LNCaP clone FGC (cell line): ENCODE results near the gene DNAH11.

Source experiments
- DNase-seq: peaks from one replicate; pipeline ENCODE4 v3.0.0-alpha.2; 2011; ENCODE audit warnings: low read depth
- H3K4me3 ChIP-seq: 2 replicates; pipeline ENCODE4 v1.5.1; 2011; ENCODE audit warnings: mild to moderate bottlenecking, low read depth, low read length, control low read depth
- CTCF ChIP-seq: IDR thresholded peaks from 2 replicates; pipeline ENCODE4 v1.5.1; 2012; ENCODE audit warnings: mild to moderate bottlenecking; ENCODE audit not compliant: control insufficient read depth, insufficient read depth; ENCODE audit errors: extremely low read depth

Gene DNAH11

GRCh38 chr7:21603972-21604749 lies 61.3 kb downstream of the DNAH11 start:
- no peak overlapping the region for H3K4me3 ChIP-seq
- DNase-seq: no peak
- TF ChIP-seq CTCF: no peak

- no peak for TF ChIP-seq CTCF
- no peak for DNase-seq
Measured at GRCh38 chr7:21605008-21605585, 62.3 kb downstream of the DNAH11 start.

GRCh38 chr7:21608465-21608864 lies 65.6 kb downstream of the DNAH11 start:
- H3K4me3 ChIP-seq: no peak overlapping the region
- TF ChIP-seq CTCF: no peak
- no peak for DNase-seq

More at GRCh38 chr7:21605008-21605585, 62.3 kb downstream of the DNAH11 start:
- no peak overlapping the region for H3K4me3 ChIP-seq

GRCh38 chr7:21611129-21611528 lies 68.3 kb downstream of the DNAH11 start:
- no peak overlapping the region for H3K4me3 ChIP-seq
- no peak for TF ChIP-seq CTCF
- DNase-seq: no peak

- no peak for TF ChIP-seq CTCF
- no peak overlapping the region for H3K4me3 ChIP-seq
- DNase-seq: no peak
Measured at GRCh38 chr7:21616091-21616490, 73.3 kb downstream of the DNAH11 start.

GRCh38 chr7:21616796-21617436 lies 74.1 kb downstream of the DNAH11 start:
- no peak for DNase-seq
- no peak overlapping the region for H3K4me3 ChIP-seq
- no peak for TF ChIP-seq CTCF

GRCh38 chr7:21617513-21617912 lies 74.7 kb downstream of the DNAH11 start:
- H3K4me3 ChIP-seq: no peak overlapping the region
- no peak for DNase-seq
- no peak for TF ChIP-seq CTCF
